Measurements from ENCODE around the gene SEPTIN1.
"Not testable (repeated sequence)": the region's sequence is repeated elsewhere in the genome, so short reads cannot be mapped to it uniquely, and the experiment has no call there.

GRCh38 chr16:30335028-30335597 is 47.2 kb downstream of the SEPTIN1 start:
- peak; percentile 48; the same call in 1 of the 2 replicates for TF ChIP-seq POLR2A (IDR thresholded peaks at IDR 0.05; ENCODE audit: low read depth, low read length)
- not testable (repeated sequence) for TF ChIP-seq TAF1, POLR2AphosphoS5, SPI1 (IDR thresholded peaks at IDR 0.05; ENCODE audit: low read depth, low read length)

Data from GM12891 (cell line).